Activated CD4-positive, alpha-beta T cell treated with anti-CD3 and anti-CD28 coated beads, Interleukin-2, amount 10 ng/mL, durations not matched to agents 24 days and 14 days (primary cell): ENCODE results near the gene ZC3HAV1. TPM values are rescaled to one million over a fixed set of nuclear protein-coding genes. Genes with fewer than 3 reads are reported as not detected.
"Not testable (repeated sequence)": the region's sequence is repeated elsewhere in the genome, so short reads cannot be mapped to it uniquely, and the experiment has no call there.

Experiments
- DNase-seq: peaks from one replicate; pipeline ENCODE4 v3.0.0; 2022
- H3K27ac Mint-ChIP-seq: one replicate; pipeline ENCODE4 v1.8.0; 2022; ENCODE audit warnings: mild to moderate bottlenecking, mixed read lengths
- H3K27me3 Mint-ChIP-seq: one replicate; pipeline ENCODE4 v1.8.0; 2022; ENCODE audit warnings: mixed read lengths
- H3K36me3 Mint-ChIP-seq: one replicate; pipeline ENCODE4 v1.8.0; 2022; ENCODE audit warnings: low read depth, mild to moderate bottlenecking, mixed read lengths
- H3K4me1 Mint-ChIP-seq: one replicate; pipeline ENCODE4 v1.8.0; 2021; ENCODE audit warnings: mixed read lengths
- H3K4me3 Mint-ChIP-seq: one replicate; pipeline ENCODE4 v1.8.0; 2022; ENCODE audit warnings: mild to moderate bottlenecking, moderate library complexity, mixed read lengths
- H3K9me3 Mint-ChIP-seq: one replicate; pipeline ENCODE4 v1.8.0; 2021; ENCODE audit warnings: mixed read lengths
- intact Hi-C: fragments of 100-400 bp; cut with micrococcal nuclease; formaldehyde crosslinking; loops from one replicate; pipeline ENCODE4 v1.15.1; 2023
- total RNA-seq: library from RNA; stranded (reverse); gene quantifications from 2 replicates; pipeline ENCODE4 v1.2.3, GENCODE V29; 2022

ZC3HAV1 gene
- total RNA-seq, 1 donor from 2014 or later = 86.1 TPM

DNA sequence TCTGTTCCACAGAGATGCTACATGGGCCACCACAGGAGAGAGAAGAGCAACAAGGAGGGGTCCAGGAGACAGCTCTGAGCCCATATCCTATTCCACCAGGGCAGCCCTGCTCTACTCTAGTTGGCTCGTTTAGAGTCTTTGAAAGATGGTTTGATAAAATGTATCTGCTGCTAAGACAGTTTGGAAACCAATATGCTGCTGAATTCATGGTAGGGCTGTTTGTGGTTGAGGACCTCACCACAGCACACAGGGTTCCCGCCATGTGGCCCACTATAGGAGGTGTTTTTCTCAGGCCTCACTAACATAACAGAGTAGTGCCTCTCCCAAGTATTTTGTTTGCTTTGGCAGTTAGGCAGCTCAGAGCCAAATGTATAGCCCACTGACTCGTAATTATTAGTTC, 37.8 kb downstream of the ZC3HAV1 start:
- peak; percentile 78 for DNase-seq
- Mint-ChIP-seq H3K36me3 (peaks cover 67% of the 10 kb centered on the region), H3K27me3 (no peaks in the 10 kb centered on the region), H3K27ac (peak overlapping the region; percentile 88), H3K4me3 (peak overlapping the region; percentile 54), H3K4me1 (peaks cover 47% of the 10 kb centered on the region), H3K9me3 (no peaks in the 10 kb centered on the region)
- intact Hi-C loops = no loop called here

- Mint-ChIP-seq H3K27ac (peak overlapping the region; percentile 36), H3K27me3 (no peaks in the 10 kb centered on the region), H3K9me3 (no peaks in the 10 kb centered on the region), H3K4me1 (peaks cover 56% of the 10 kb centered on the region), H3K4me3 (no peak overlapping the region), H3K36me3 (peaks cover 78% of the 10 kb centered on the region)
- intact Hi-C loops = no loop called here
- no peak for DNase-seq
Measured at GRCh38 chr7:139068544-139069399, 40.7 kb downstream of the ZC3HAV1 start.

GRCh38 chr7:139066315-139066714, 43.2 kb downstream of the ZC3HAV1 start:
- peaks cover 57% of the 10 kb centered on the region for H3K4me1 Mint-ChIP-seq
- no peaks in the 10 kb centered on the region for H3K9me3 Mint-ChIP-seq
- intact Hi-C loops = no loop called here
- H3K36me3 Mint-ChIP-seq = peaks cover 77% of the 10 kb centered on the region
- no peak for DNase-seq
- H3K27ac Mint-ChIP-seq = peak overlapping the region; percentile 26
- H3K4me3 Mint-ChIP-seq = no peak overlapping the region
- no peaks in the 10 kb centered on the region for H3K27me3 Mint-ChIP-seq

GRCh38 chr7:139065323-139065722, 44.2 kb downstream of the ZC3HAV1 start:
- DNase-seq = no peak
- H3K4me1 Mint-ChIP-seq = peaks cover 66% of the 10 kb centered on the region

DNA sequence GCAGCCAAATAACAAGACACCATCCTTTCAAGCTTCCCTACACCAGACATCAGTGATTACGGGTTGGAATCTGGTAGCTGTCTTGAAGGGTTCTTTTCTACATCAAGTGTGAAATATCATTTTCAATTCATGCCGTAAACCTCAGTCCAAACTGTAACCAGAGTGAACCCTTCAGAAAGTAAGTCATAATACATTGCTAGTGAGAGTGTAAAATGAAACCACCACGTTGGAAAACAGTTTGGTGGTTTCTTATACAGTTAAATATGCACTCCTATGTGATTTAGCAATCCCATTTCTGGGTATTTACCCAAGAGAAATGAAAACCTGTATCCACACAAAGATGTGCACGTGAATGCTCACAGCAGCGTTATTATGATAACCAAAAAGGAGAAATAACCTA, 48.1 kb downstream of the ZC3HAV1 start:
- Mint-ChIP-seq H3K27me3 (no peaks in the 10 kb centered on the region), H3K9me3 (no peaks in the 10 kb centered on the region), H3K27ac (peak overlapping the region; percentile 74), H3K4me1 (peaks cover 64% of the 10 kb centered on the region), H3K36me3 (peaks cover 78% of the 10 kb centered on the region), H3K4me3 (peak overlapping the region; percentile 28)
- intact Hi-C loops = loop anchor here (2.0 kb wide), 2 partner anchors 13 to 17 kb away; no protein-coding TSS in a partner anchor
- no peak for DNase-seq

More at GRCh38 chr7:139065323-139065722, 44.2 kb downstream of the ZC3HAV1 start:
- Mint-ChIP-seq H3K27me3 (no peaks in the 10 kb centered on the region), H3K27ac (peak overlapping the region; percentile 62), H3K9me3 (no peaks in the 10 kb centered on the region), H3K4me3 (no peak overlapping the region), H3K36me3 (peaks cover 83% of the 10 kb centered on the region)
- intact Hi-C loops = no loop called here

DNA sequence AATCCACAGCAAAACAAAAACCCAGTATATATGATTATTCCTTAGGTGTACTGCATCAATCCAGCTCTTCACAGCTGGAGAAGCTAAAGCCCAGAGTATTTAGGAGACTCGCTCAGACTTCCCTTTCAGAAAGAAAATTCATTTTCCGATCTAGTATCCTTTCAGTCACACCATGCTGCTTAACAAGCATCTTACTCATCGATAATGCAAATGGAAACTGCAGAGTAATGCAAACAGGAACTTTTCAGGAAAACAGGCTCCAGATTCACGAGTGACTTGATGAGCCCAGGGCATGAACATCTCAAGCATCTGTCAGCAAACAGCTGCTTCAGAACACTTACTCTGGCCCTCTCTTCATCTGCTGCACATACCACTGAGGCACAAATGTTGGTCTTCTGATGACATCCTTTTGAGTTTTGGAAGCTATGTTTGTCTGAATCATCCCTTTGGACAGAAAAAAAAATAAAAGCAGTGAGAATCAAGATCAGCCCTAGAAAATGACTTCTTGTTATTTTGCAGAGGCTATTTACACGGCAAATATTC, 48.8 kb downstream of the ZC3HAV1 start:
- no peaks in the 10 kb centered on the region for H3K9me3 Mint-ChIP-seq
- H3K27me3 Mint-ChIP-seq = no peaks in the 10 kb centered on the region
- peaks cover 61% of the 10 kb centered on the region for H3K4me1 Mint-ChIP-seq
- no peak for DNase-seq
- H3K36me3 Mint-ChIP-seq = peaks cover 77% of the 10 kb centered on the region
- intact Hi-C loops = loop anchor here (2.0 kb wide), 2 partner anchors 14 to 16 kb away; no protein-coding TSS in a partner anchor
- peak overlapping the region; percentile 74 for H3K27ac Mint-ChIP-seq
- H3K4me3 Mint-ChIP-seq = peak overlapping the region; percentile 28

DNA sequence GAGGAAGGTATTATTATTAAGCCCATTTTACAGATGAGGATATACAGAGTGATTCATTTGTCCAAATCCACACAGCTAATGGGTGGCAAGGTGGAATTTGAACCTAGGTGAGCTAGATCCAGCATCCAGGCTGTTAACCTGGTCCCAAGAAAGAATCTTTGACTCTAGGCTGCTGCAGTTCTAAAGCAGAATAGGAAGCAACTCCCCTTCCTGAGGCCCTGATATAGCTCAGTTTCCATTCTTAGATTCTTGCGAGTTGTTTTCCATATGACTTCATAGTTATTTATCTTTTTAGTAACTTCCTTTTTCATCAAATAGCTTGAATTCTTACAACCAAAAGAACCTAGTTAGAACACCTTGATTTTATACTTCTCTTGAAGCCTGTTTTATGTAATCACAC, 49.6 kb downstream of the ZC3HAV1 start:
- Mint-ChIP-seq H3K9me3 (no peaks in the 10 kb centered on the region), H3K4me1 (peaks cover 56% of the 10 kb centered on the region), H3K4me3 (peak overlapping the region; percentile 3), H3K36me3 (peaks cover 71% of the 10 kb centered on the region), H3K27me3 (no peaks in the 10 kb centered on the region), H3K27ac (peak overlapping the region; percentile 74)
- DNase-seq = no peak
- intact Hi-C loops = loop anchor here (2.0 kb wide), 2 partner anchors 15 kb away; no protein-coding TSS in a partner anchor

DNA sequence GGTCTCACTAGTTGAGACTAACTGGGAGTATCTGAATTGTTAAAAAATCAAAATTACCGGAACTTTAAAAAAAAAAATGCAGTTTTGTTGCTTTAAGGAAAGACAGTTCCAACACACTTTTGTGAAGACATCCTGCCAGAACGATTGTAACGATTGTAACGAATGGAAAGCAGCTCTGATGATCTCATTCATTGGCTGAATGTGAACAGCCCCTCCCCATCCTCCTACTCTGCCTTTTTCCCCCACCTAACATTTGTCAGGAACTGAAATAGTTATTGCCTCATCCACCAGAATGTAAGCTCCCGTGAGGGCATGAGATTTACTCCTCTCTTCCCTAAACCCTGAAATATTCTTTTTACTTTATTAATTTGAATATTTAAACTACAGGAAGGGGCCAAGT, 50.6 kb downstream of the ZC3HAV1 start:
- H3K9me3 Mint-ChIP-seq = no peaks in the 10 kb centered on the region
- peak overlapping the region; percentile 42 for H3K27ac Mint-ChIP-seq
- peaks cover 69% of the 10 kb centered on the region for H3K36me3 Mint-ChIP-seq

DNA sequence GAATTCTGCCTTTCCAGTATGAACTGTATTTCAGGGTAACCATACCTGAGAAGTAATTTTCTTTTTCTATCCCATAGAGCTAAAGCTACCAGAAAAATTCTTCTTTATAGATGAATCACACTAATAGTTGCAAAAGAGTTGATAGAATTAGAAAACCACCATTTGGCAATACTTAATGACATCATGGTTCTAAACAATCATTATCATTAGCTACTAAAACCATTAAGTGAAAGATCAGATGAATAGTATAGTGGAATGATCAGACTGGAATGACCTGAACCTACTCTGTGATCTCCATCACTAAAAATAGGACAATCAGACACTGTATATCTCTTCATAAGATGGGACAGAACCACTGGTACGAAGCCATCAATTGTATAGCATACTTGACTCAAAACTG, 53.8 kb downstream of the ZC3HAV1 start:
- Mint-ChIP-seq H3K36me3 (peaks cover 67% of the 10 kb centered on the region), H3K4me3 (no peak overlapping the region), H3K27me3 (no peaks in the 10 kb centered on the region), H3K4me1 (peaks cover 38% of the 10 kb centered on the region), H3K27ac (peak overlapping the region; percentile 62), H3K9me3 (no peaks in the 10 kb centered on the region)
- intact Hi-C loops = no loop called here
- DNase-seq = no peak

More for the DNA sequence above, 50.6 kb downstream of the ZC3HAV1 start:
- H3K27me3 Mint-ChIP-seq = no peaks in the 10 kb centered on the region
- intact Hi-C loops = no loop called here
- H3K4me3 Mint-ChIP-seq = no peak overlapping the region
- DNase-seq = no peak
- H3K4me1 Mint-ChIP-seq = peaks cover 54% of the 10 kb centered on the region

DNA sequence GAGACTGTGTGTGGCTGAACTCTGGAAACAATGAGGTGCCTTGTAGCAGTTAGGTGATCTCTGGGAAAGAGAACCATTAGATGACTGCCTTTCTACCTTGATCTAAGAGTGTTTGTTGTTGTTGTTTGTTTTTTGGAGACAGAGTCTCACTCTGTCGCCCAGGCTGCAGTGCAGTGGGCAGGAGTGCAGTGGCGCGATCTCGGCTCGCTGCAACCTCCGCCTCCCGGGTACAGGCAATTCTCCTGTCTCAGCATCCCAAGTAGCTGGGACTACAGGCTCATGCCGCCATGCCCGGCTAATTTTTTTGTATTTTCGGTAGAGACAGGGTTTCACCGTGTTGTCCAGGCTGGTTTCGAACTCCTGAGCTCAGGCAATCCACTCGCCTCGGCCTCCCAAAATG, 54.9 kb downstream of the ZC3HAV1 start:
- DNase-seq, H3K9me3 Mint-ChIP-seq, H3K27me3 Mint-ChIP-seq, H3K4me3 Mint-ChIP-seq, intact Hi-C loops: not testable (repeated sequence)
- peaks cover 69% of the 10 kb centered on the region for H3K36me3 Mint-ChIP-seq
- peaks cover 35% of the 10 kb centered on the region for H3K4me1 Mint-ChIP-seq
- peak overlapping the region; percentile 30 for H3K27ac Mint-ChIP-seq

DNA sequence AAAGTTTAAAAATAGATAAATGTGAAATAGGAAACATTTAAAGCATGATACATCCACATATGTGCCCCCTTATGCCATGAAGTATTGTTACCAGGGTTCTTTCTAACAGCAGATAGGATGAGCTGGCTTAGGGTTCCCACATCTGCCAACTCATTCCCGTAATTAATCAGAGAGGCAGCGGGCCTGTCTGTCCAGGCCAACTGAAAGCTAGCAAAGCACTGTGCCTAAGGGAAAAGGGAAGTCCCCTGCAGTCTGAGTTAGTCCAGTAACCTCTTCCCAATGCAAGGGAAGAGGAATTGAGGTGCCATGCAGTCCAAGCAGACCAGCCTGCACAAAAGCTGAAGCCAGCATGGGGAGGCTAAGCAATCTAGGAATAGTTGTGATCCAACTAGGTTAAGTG, 55.4 kb downstream of the ZC3HAV1 start:
- Mint-ChIP-seq H3K27me3 (no peaks in the 10 kb centered on the region), H3K9me3 (no peaks in the 10 kb centered on the region), H3K36me3 (peaks cover 73% of the 10 kb centered on the region), H3K4me3 (no peak overlapping the region), H3K27ac (no peak overlapping the region), H3K4me1 (peaks cover 40% of the 10 kb centered on the region)
- DNase-seq = no peak
- intact Hi-C loops = no loop called here

- no peak overlapping the region for H3K27ac Mint-ChIP-seq
- peaks cover 40% of the 10 kb centered on the region for H3K4me1 Mint-ChIP-seq
- intact Hi-C loops = no loop called here
- DNase-seq = no peak
- H3K4me3 Mint-ChIP-seq = no peak overlapping the region
- H3K27me3 Mint-ChIP-seq = no peaks in the 10 kb centered on the region
- no peaks in the 10 kb centered on the region for H3K9me3 Mint-ChIP-seq
- H3K36me3 Mint-ChIP-seq = peaks cover 73% of the 10 kb centered on the region
Measured at GRCh38 chr7:139051655-139052054, 57.9 kb downstream of the ZC3HAV1 start.

- intact Hi-C loops = no loop called here
Measured at GRCh38 chr7:139049936-139050335, 59.6 kb downstream of the ZC3HAV1 start.

GRCh38 chr7:139049111-139049510, 60.4 kb downstream of the ZC3HAV1 start:
- no peak for DNase-seq
- Mint-ChIP-seq H3K4me1 (peaks cover 55% of the 10 kb centered on the region), H3K27me3 (no peaks in the 10 kb centered on the region), H3K4me3 (no peak overlapping the region), H3K27ac (peak overlapping the region; percentile 13), H3K9me3 (peaks cover 4% of the 10 kb centered on the region), H3K36me3 (peaks cover 80% of the 10 kb centered on the region)
- intact Hi-C loops = no loop called here

More at GRCh38 chr7:139049936-139050335, 59.6 kb downstream of the ZC3HAV1 start:
- H3K27me3 Mint-ChIP-seq = no peaks in the 10 kb centered on the region
- no peak for DNase-seq
- peaks cover 78% of the 10 kb centered on the region for H3K36me3 Mint-ChIP-seq
- peak overlapping the region; percentile 57 for H3K27ac Mint-ChIP-seq
- no peak overlapping the region for H3K4me3 Mint-ChIP-seq
- peaks cover 4% of the 10 kb centered on the region for H3K9me3 Mint-ChIP-seq
- peaks cover 52% of the 10 kb centered on the region for H3K4me1 Mint-ChIP-seq
